Activated CD4-positive, CD25-positive, alpha-beta regulatory T cell treated with anti-CD3 and anti-CD28 coated beads, Interleukin-2, amount 50 U/mL, for 72 hours (primary cell): ENCODE measurements around the gene SH3GLB1.

Source experiments
- DNase-seq: peaks from one replicate; pipeline ENCODE4 v3.0.0; 2021

Gene SH3GLB1

GRCh38 chr1:86774305-86775295 lies 70.2 kb downstream of the SH3GLB1 start:
- DNase-seq: no peak

- no peak for DNase-seq
Measured at GRCh38 chr1:86775395-86775794, 71.0 kb downstream of the SH3GLB1 start.

- DNase-seq: no peak
Measured at GRCh38 chr1:86776108-86776507, 71.7 kb downstream of the SH3GLB1 start.

GRCh38 chr1:86778569-86779239 lies 74.3 kb downstream of the SH3GLB1 start:
- no peak for DNase-seq

GRCh38 chr1:86779308-86780191 lies 75.2 kb downstream of the SH3GLB1 start:
- DNase-seq: no peak

GRCh38 chr1:86782482-86782881 lies 78.1 kb downstream of the SH3GLB1 start:
- DNase-seq: no peak

GRCh38 chr1:86787621-86788020 lies 83.2 kb downstream of the SH3GLB1 start:
- no peak for DNase-seq

GRCh38 chr1:86788300-86789206 lies 84.2 kb downstream of the SH3GLB1 start:
- DNase-seq: no peak

GRCh38 chr1:86795316-86795715 lies 90.9 kb downstream of the SH3GLB1 start:
- no peak for DNase-seq
